ENCODE results near the gene FREY1.

DNA sequence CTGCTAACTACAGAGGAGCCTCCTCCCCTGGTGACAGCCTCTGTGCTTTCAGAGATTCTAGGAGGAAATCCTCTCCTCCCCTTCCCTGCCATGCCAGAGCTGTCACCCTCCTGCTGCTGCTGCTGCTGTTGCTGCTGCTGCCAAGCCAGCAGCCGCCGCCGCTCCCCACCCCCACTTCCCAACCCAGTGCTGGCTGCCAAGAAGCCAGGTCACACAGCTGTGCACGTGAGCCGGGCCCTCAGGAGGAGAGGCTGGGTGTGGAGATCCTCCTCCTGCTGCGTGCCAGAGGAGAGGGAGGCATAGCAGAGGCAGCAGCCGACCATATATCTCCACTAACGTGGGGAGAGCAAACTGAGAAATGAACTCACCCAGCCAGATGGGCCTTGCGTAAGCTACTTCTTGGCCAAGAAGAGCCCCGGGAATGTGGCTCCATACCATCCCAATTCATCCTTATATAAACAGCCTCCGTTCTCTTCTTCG, 47.4 kb downstream of the FREY1 start:
- TF ChIP-seq, protein P1, sequence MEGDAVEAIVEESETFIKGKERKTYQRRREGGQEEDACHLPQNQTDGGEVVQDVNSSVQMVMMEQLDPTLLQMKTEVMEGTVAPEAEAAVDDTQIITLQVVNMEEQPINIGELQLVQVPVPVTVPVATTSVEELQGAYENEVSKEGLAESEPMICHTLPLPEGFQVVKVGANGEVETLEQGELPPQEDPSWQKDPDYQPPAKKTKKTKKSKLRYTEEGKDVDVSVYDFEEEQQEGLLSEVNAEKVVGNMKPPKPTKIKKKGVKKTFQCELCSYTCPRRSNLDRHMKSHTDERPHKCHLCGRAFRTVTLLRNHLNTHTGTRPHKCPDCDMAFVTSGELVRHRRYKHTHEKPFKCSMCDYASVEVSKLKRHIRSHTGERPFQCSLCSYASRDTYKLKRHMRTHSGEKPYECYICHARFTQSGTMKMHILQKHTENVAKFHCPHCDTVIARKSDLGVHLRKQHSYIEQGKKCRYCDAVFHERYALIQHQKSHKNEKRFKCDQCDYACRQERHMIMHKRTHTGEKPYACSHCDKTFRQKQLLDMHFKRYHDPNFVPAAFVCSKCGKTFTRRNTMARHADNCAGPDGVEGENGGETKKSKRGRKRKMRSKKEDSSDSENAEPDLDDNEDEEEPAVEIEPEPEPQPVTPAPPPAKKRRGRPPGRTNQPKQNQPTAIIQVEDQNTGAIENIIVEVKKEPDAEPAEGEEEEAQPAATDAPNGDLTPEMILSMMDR (conservative IDR thresholded peaks at IDR 0.05 in 1 of 2, IDR thresholded peaks at IDR 0.05 in 1 of 2; ENCODE audit: low read depth in 1 of 2, low read length in 2 of 2): no peak
- no peak for TF ChIP-seq EZH2 (IDR thresholded peaks at IDR 0.05; ENCODE audit: low read length, missing control alignments)
